ENCODE results near the gene CFAP221.

GRCh38 chr2:119591523-119591922, 47.3 kb downstream of the CFAP221 start:
- TF ChIP-seq POLR2A (IDR thresholded peaks at IDR 0.05; ENCODE audit: low read depth, low read length) (no peak), EZH2 (IDR thresholded peaks at IDR 0.05; ENCODE audit: borderline replicate concordance, low read depth, low read length, severe bottlenecking) (no peak), POLR2AphosphoS5 (IDR thresholded peaks at IDR 0.05; ENCODE audit: insufficient read depth, low read depth, low read length) (no peak)
- TF ChIP-seq, protein P1, sequence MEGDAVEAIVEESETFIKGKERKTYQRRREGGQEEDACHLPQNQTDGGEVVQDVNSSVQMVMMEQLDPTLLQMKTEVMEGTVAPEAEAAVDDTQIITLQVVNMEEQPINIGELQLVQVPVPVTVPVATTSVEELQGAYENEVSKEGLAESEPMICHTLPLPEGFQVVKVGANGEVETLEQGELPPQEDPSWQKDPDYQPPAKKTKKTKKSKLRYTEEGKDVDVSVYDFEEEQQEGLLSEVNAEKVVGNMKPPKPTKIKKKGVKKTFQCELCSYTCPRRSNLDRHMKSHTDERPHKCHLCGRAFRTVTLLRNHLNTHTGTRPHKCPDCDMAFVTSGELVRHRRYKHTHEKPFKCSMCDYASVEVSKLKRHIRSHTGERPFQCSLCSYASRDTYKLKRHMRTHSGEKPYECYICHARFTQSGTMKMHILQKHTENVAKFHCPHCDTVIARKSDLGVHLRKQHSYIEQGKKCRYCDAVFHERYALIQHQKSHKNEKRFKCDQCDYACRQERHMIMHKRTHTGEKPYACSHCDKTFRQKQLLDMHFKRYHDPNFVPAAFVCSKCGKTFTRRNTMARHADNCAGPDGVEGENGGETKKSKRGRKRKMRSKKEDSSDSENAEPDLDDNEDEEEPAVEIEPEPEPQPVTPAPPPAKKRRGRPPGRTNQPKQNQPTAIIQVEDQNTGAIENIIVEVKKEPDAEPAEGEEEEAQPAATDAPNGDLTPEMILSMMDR (IDR thresholded peaks at IDR 0.05; ENCODE audit: extremely low read depth in 1 of 2, insufficient read depth in 1 of 2, low read depth in 1 of 2, low read length in 2 of 2): no peak

All from endothelial cell of umbilical vein (primary cell).